CD4-positive, alpha-beta T cell treated with Interferon alpha-2 for 1 hour (primary cell): Measurements from ENCODE around the gene NRG3.
"Not testable (repeated sequence)": the region's sequence is repeated elsewhere in the genome, so short reads cannot be mapped to it uniquely, and the experiment has no call there.

Source experiments
- DNase-seq, 2 donors: peaks; one replicate each; pipeline ENCODE4 v3.0.0-alpha.2; 2020 to 2022

Gene NRG3

GRCh38 chr10:81963606-81964005 lies 88.6 kb downstream of the NRG3 start:
- DNase-seq = no peak

GRCh38 chr10:81967716-81968115 lies 92.7 kb downstream of the NRG3 start:
- no peak for DNase-seq

- DNase-seq = no peak
These were observed 94.1 kb downstream of the NRG3 start for GRCh38 chr10:81969136-81969535.

GRCh38 chr10:81978238-81978637 lies 103.2 kb downstream of the NRG3 start:
- DNase-seq = no peak

- DNase-seq = no peak
These were observed 106.7 kb downstream of the NRG3 start for GRCh38 chr10:81981724-81982123.

GRCh38 chr10:81984428-81984827 lies 109.4 kb downstream of the NRG3 start:
- no peak for DNase-seq

- no peak for DNase-seq
These were observed 120.3 kb downstream of the NRG3 start for GRCh38 chr10:81995254-81995653.

GRCh38 chr10:81996927-81997326 lies 121.9 kb downstream of the NRG3 start:
- DNase-seq = no peak

- DNase-seq = no peak
These were observed 146.0 kb downstream of the NRG3 start for GRCh38 chr10:82020999-82021398.

- no peak for DNase-seq
These were observed 152.7 kb downstream of the NRG3 start for GRCh38 chr10:82027711-82028110.

GRCh38 chr10:82037076-82037475 lies 162.1 kb downstream of the NRG3 start:
- DNase-seq = no peak

GRCh38 chr10:82038587-82038986 lies 163.6 kb downstream of the NRG3 start:
- DNase-seq = no peak

- DNase-seq = no peak
These were observed 165.3 kb downstream of the NRG3 start for GRCh38 chr10:82040336-82040735.

GRCh38 chr10:82041018-82041417 lies 166.0 kb downstream of the NRG3 start:
- no peak for DNase-seq

- no peak for DNase-seq
These were observed 181.4 kb downstream of the NRG3 start for GRCh38 chr10:82056391-82056790.

- not testable (repeated sequence) for DNase-seq
These were observed 192.2 kb downstream of the NRG3 start for GRCh38 chr10:82067192-82067591.

GRCh38 chr10:82068501-82068900 lies 193.5 kb downstream of the NRG3 start:
- DNase-seq = no peak

GRCh38 chr10:82071231-82071630 lies 196.2 kb downstream of the NRG3 start:
- no peak for DNase-seq

- no peak for DNase-seq
These were observed 197.1 kb downstream of the NRG3 start for GRCh38 chr10:82072124-82072523.

- no peak for DNase-seq
These were observed 200.6 kb downstream of the NRG3 start for GRCh38 chr10:82075605-82076004.

GRCh38 chr10:82084496-82084895 lies 209.5 kb downstream of the NRG3 start:
- DNase-seq = no peak

- no peak for DNase-seq
These were observed 209.9 kb downstream of the NRG3 start for GRCh38 chr10:82084904-82085303.

- no peak for DNase-seq
These were observed 214.3 kb downstream of the NRG3 start for GRCh38 chr10:82089327-82089726.

GRCh38 chr10:82091413-82091812 lies 216.4 kb downstream of the NRG3 start:
- DNase-seq = no peak

- no peak for DNase-seq
These were observed 217.1 kb downstream of the NRG3 start for GRCh38 chr10:82092111-82092510.

GRCh38 chr10:82124713-82125112 lies 249.7 kb downstream of the NRG3 start:
- DNase-seq = no peak
